Large intestine (tissue), 3 donors: Measurements from ENCODE around the gene FXYD7. TPM values are rescaled to one million over a fixed set of nuclear protein-coding genes. Genes with fewer than 3 reads are reported as not detected.

Experiments
- DNase-seq, 2 donors: peaks; one replicate each; pipeline versions ENCODE4 v3.0.0 to v3.0.0-alpha.2; 2013
- H3K27ac ChIP-seq: one replicate; pipeline ENCODE4 v1.5.1; 2013; ENCODE audit warnings: low read length
- H3K27me3 ChIP-seq: 2 replicates; pipeline ENCODE4 v1.6.1; 2013; ENCODE audit warnings: low read length; ENCODE audit not compliant: control insufficient read depth, insufficient read depth
- H3K36me3 ChIP-seq: 2 replicates; pipeline ENCODE4 v1.6.1; 2013; ENCODE audit warnings: low read length; ENCODE audit not compliant: control insufficient read depth, insufficient read depth
- H3K4me1 ChIP-seq: one replicate; pipeline ENCODE4 v1.6.1; 2013; ENCODE audit warnings: low read length; ENCODE audit not compliant: control insufficient read depth, insufficient read depth
- H3K4me3 ChIP-seq: one replicate; pipeline ENCODE4 v1.5.1; 2013; ENCODE audit warnings: low read length
- H3K9me3 ChIP-seq: one replicate; pipeline ENCODE4 v1.6.1; 2013; ENCODE audit warnings: mild to moderate bottlenecking, low read depth, low read length, moderate library complexity; ENCODE audit not compliant: control insufficient read depth
- WGBS: methylation state at CpG from one replicate; pipeline ENCODE4 v1.1.5; 2013; ENCODE audit warnings: low lambda C conversion rate; ENCODE audit not compliant: insufficient coverage; 5-methylcytosine and 5-hydroxymethylcytosine counted together
- polyA plus RNA-seq: library from polyadenylated mRNA; unstranded; fragments of 120-200 nt; gene quantifications from one replicate; pipeline ENCODE4 v1.2.1, GENCODE V29; 2013

FXYD7 gene
- polyA plus RNA-seq, 1 donor = 7.6 TPM

DNA sequence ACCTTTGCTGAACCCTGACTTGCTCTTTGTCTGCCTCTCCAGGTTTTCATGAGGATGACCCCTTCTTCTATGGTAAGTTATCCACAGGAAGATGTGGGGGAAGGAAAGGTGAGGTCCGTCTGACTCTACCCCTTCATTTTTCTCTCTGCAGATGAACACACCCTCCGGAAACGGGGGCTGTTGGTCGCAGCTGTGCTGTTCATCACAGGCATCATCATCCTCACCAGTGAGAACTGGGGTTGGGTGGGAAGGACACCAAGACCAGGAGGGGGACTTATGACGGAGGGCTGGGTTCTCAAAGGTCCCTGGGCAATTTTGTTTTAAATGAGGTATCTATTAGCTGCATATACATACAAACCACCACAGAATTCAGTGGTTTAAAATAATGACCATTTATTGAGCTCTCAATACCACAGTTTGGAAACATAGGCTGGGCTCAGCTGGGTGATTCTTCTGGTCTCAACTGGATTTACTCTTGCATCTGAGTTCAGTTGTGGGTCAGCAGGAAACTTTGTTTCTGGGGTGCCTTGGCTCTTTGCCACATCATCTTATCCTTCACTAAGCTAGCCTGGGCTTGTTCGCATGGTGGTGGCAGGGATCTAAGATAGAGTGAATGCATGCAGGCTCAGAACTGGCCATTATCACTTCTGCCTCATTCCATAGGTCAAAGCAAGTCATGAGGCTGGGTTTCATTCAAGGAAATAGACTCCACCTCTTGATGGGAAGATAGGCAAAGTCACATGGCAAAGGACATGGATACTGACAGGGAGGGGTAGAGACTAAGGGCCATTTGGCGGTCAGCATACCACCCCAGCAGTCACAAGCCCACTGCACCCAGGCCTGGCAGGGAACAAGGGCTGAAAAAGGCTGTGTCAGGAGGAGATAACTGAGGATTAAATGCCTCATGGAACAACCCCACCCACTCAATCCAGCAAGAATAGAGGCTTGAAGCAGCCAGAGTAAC lies 23.3 kb downstream of the FXYD7 start:
- peaks cover 13% of the 10 kb centered on the region for H3K9me3 ChIP-seq
- no CpG with 5 or more reads among the region's 7 CpGs for WGBS

DNA sequence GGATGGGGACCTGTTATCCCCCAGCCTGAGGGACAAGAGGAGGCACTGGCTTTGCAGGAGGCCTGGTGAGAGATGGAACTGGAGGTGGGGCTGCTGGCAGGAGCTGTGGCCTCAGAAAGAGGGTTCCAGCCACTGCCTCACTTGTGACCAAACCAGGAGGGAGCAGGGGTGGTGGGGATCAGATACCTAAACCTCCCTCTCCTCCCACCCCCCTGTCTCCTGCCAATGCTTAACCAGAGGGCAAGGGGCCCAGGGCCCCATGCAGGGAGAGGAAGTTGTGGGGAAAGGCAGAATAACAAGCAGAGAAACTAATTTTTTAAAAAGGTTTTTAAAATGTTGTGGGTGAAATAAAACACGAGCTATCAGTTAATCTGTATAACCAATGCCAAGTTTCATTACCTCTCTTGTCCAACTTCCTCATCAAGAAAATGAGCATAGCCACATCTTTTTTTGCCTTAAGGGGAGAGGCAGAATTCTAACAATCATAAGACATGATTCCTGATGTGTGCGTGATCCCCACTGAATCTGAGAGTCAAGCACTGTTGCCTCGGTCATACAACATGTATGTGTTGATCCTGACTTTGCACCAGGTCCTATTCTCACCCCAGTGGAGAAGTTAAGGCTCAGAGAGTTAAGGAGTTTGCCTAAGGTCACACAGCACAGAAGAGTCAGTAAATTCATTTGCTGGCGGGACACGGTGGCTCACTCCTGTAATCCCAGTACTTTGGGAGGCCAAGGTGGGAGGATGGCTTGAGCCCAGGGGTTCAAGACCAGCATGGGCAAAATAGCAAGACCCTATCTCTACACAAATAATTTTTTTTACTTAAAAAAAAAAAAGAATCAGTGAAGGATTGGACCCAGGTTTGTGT lies 24.4 kb downstream of the FXYD7 start:
- DNase-seq = no peak
- H3K4me1 ChIP-seq = no peaks in the 10 kb centered on the region
- H3K27me3 ChIP-seq = no peaks in the 10 kb centered on the region
- H3K9me3 ChIP-seq = peaks cover 18% of the 10 kb centered on the region
- peaks cover 7% of the 10 kb centered on the region for H3K36me3 ChIP-seq
- H3K27ac ChIP-seq = no peak overlapping the region
- no peak overlapping the region for H3K4me3 ChIP-seq
- WGBS = 67% methylated on average over 1 of the region's 5 CpGs

More for the DNA sequence above, 23.3 kb downstream of the FXYD7 start:
- no peak for DNase-seq
- Histone ChIP-seq H3K27ac (no peak overlapping the region), H3K36me3 (peaks cover 10% of the 10 kb centered on the region), H3K4me3 (no peak overlapping the region), H3K27me3 (no peaks in the 10 kb centered on the region), H3K4me1 (no peaks in the 10 kb centered on the region)

- H3K27ac ChIP-seq = no peak overlapping the region
- no peaks in the 10 kb centered on the region for H3K27me3 ChIP-seq
- no CpG with 5 or more reads among the region's 3 CpGs for WGBS
- peaks cover 7% of the 10 kb centered on the region for H3K36me3 ChIP-seq
- H3K4me3 ChIP-seq = no peak overlapping the region
- peaks cover 19% of the 10 kb centered on the region for H3K9me3 ChIP-seq
- no peaks in the 10 kb centered on the region for H3K4me1 ChIP-seq
- DNase-seq = no peak
Measured at GRCh38 chr19:35168196-35168595, 25.1 kb downstream of the FXYD7 start.

DNA sequence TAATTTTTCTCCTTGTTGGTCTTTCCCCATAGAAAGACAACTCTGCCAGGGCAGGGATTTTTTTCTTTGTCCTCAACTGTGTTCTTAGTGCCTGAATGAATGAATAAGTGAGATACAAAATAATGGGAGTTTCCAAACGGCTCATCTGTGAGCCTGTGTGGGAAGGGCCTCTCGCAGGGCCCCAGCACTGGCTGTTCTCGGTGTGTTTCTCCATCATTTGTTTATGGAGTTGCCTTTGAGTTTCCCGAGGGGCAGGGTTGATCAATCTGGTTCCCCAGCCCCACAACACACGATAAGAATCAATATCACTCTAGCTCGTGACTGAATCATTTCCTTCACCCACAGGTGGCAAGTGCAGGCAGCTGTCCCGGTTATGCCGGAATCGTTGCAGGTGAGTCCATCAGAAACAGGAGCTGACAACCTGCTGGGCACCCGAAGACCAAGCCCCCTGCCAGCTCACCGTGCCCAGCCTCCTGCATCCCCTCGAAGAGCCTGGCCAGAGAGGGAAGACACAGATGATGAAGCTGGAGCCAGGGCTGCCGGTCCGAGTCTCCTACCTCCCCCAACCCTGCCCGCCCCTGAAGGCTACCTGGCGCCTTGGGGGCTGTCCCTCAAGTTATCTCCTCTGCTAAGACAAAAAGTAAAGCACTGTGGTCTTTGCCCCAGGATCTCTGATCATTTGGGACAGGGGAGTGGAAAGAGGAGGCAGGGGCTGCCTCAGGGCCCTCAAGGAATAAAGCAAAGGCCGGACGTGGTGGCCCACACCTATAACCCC lies 26.4 kb downstream of the FXYD7 start:
- Histone ChIP-seq H3K27ac (no peak overlapping the region), H3K4me1 (no peaks in the 10 kb centered on the region), H3K4me3 (no peak overlapping the region), H3K27me3 (no peaks in the 10 kb centered on the region), H3K36me3 (peaks cover 7% of the 10 kb centered on the region), H3K9me3 (peaks cover 13% of the 10 kb centered on the region)
- no CpG with 5 or more reads among the region's 18 CpGs for WGBS
- no peak for DNase-seq

GRCh38 chr19:35170359-35171061 lies 27.5 kb downstream of the FXYD7 start:
- WGBS = no CpG with 5 or more reads among the region's 7 CpGs

GRCh38 chr19:35171730-35172129 lies 28.7 kb downstream of the FXYD7 start:
- Histone ChIP-seq H3K27me3 (no peaks in the 10 kb centered on the region), H3K27ac (no peak overlapping the region), H3K4me3 (no peak overlapping the region), H3K9me3 (peaks cover 6% of the 10 kb centered on the region), H3K4me1 (peaks cover 4% of the 10 kb centered on the region), H3K36me3 (peaks cover under 1% of the 10 kb centered on the region)
- DNase-seq = no peak
- WGBS = no CpG with 5 or more reads among the region's 3 CpGs

More at GRCh38 chr19:35170359-35171061, 27.5 kb downstream of the FXYD7 start:
- Histone ChIP-seq H3K4me3 (no peak overlapping the region), H3K27me3 (no peaks in the 10 kb centered on the region), H3K9me3 (peaks cover 13% of the 10 kb centered on the region), H3K4me1 (no peaks in the 10 kb centered on the region), H3K36me3 (peaks cover 5% of the 10 kb centered on the region), H3K27ac (no peak overlapping the region)
- DNase-seq = no peak

- Histone ChIP-seq H3K4me1 (peaks cover 4% of the 10 kb centered on the region), H3K27me3 (no peaks in the 10 kb centered on the region), H3K4me3 (no peak overlapping the region), H3K9me3 (peaks cover 6% of the 10 kb centered on the region), H3K36me3 (no peaks in the 10 kb centered on the region), H3K27ac (no peak overlapping the region)
- WGBS = 100% methylated on average over 5 of the region's 6 CpGs
- no peak for DNase-seq
Measured at GRCh38 chr19:35174226-35174625, 31.2 kb downstream of the FXYD7 start.

DNA sequence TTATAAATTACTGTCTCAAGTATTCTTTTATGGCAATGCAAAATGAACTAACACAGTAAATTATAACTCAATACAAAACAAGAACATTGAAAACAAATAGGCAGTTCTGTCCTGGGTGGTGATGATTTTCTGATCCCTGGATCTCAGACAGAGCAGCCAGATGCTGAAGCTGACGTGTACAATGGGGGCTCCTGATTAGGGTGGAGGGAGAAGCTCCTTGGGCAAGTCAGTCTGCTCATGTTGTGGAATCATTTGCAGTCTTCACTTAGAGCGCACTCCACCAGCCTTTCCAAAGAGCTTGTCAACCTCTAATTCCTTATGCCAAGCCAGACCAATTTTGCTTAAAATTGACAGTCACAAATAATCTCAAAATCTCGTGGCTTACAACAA lies 33.1 kb downstream of the FXYD7 start:
- peaks cover 6% of the 10 kb centered on the region for H3K9me3 ChIP-seq
- no peaks in the 10 kb centered on the region for H3K27me3 ChIP-seq
- no peaks in the 10 kb centered on the region for H3K36me3 ChIP-seq
- H3K4me3 ChIP-seq = no peak overlapping the region
- DNase-seq = no peak
- no CpG with 5 or more reads among the region's 3 CpGs for WGBS
- peaks cover 4% of the 10 kb centered on the region for H3K4me1 ChIP-seq
- no peak overlapping the region for H3K27ac ChIP-seq

DNA sequence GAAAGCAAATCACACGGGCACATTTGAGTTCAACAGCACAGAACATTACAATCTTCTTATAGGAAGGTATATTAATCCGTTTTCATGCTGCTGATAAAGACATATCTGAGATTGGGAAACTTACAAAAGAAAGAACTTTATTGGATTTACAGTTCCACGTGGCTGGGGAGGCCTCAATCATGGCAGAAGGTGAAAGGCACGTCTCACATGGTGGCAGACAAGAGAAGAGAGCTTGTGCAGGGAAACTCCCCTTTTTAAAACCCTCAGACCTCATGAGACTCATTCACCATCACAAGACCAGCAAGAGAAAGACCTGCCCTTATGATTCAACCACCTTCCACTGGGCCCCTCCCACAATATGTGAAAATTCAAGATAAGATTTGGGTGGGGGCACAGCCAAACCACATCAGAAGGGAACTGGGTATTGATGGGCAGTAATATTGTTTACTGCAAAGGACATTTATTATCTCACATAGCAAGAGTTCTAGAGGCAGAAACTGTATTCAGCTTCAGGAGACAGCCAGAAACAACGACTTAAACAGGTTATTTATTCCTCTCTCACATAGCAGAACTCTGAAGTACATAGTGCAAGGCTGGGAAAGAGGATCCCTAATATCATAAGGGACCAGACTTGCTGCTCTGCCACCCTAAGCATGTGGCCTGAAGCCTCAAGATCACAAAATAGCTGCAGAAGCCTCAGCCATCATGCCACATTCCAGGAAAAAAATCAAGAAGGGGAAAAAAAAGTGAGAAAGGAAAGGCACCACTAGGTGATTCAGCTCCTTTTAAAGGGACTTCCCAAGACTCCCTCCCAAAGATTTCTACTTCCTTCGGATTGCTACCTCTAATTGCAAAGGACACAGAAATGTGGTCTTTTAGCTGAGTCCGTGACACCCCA lies 34.6 kb downstream of the FXYD7 start:
- H3K27me3 ChIP-seq = no peaks in the 10 kb centered on the region
- no peaks in the 10 kb centered on the region for H3K36me3 ChIP-seq
- H3K4me1 ChIP-seq = peaks cover 4% of the 10 kb centered on the region
- no peaks in the 10 kb centered on the region for H3K9me3 ChIP-seq
- no peak for DNase-seq
- no CpG with 5 or more reads among the region's 7 CpGs for whole genome bisulfite sequencing
- no peak overlapping the region for H3K27ac ChIP-seq
- no peak overlapping the region for H3K4me3 ChIP-seq
